Measurements from ENCODE around the gene MINDY4B. TPM values are rescaled to one million over a fixed set of nuclear protein-coding genes. Genes with fewer than 3 reads are reported as not detected.

MINDY4B gene
- polyA plus RNA-seq (2013, experiment 1 of 4): not detected
- polyA plus RNA-seq (2013, experiment 2 of 4): not detected
- not detected for polyA plus RNA-seq (2013, experiment 3 of 4)
- not detected for polyA plus RNA-seq (2013, experiment 4 of 4)

DNA sequence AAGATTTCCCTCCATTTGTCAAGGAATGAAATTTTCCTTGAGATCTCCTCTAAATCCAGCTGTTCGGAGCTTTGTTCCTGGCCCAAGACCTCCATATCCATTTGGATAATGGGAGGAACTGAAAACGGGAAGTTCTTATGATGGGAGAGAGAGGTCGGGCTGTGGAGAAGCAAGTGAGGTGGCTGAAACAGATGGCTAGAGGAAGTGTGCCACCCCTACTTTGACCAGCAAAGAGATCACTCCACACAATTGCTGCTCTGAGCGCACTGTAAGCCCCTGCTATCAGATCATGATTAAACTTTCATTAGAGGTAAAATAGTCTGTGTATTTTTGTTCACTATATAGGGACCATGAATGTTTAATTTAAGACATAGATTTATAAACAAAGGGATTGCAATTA is at the start of gene MINDY4B:
Gene MINDY4B, minus strand, starts transcription at position 101 of the 400 bp plus-strand sequence. Its CDS starts 0 bp downstream, at position 101.
- no peaks in the 10 kb centered on the region for H3K4me1 ChIP-seq (ENCODE audit: control insufficient read depth, insufficient read depth, low read length)
- no peak within 1 kb of the TSS for H3K27ac ChIP-seq (ENCODE audit: insufficient read depth, low read depth, low read length, poor library complexity, severe bottlenecking)
- H3K27me3 ChIP-seq (ENCODE audit: control insufficient read depth, insufficient read depth, low read length, poor library complexity, severe bottlenecking): no peaks in the 10 kb centered on the region
- no peak within 1 kb of the TSS for H3K4me3 ChIP-seq (ENCODE audit: insufficient read depth, low read depth, low read length)
- no peaks in the 10 kb centered on the region for H3K9me3 ChIP-seq (ENCODE audit: control insufficient read depth, low read length)
- WGBS, 2 experiments: 90 to 91% methylated on average over 4 of the region's 4 CpGs
- H3K36me3 ChIP-seq (ENCODE audit: control insufficient read depth, insufficient read depth, low read length): no peaks in the 10 kb centered on the region

- H3K4me3 ChIP-seq (ENCODE audit: insufficient read depth, low read depth, low read length): no peak overlapping the region
- H3K27me3 ChIP-seq (ENCODE audit: control insufficient read depth, insufficient read depth, low read length, poor library complexity, severe bottlenecking): no peaks in the 10 kb centered on the region
- no peaks in the 10 kb centered on the region for H3K9me3 ChIP-seq (ENCODE audit: control insufficient read depth, low read length)
- H3K36me3 ChIP-seq (ENCODE audit: control insufficient read depth, insufficient read depth, low read length): no peaks in the 10 kb centered on the region
- H3K4me1 ChIP-seq (ENCODE audit: control insufficient read depth, insufficient read depth, low read length): no peaks in the 10 kb centered on the region
- no peak overlapping the region for H3K27ac ChIP-seq (ENCODE audit: insufficient read depth, low read depth, low read length, poor library complexity, severe bottlenecking)
- WGBS, 2 experiments: 91 to 93% methylated on average over 13 of the region's 13 CpGs
Measured at GRCh38 chr3:150951923-150952322, 46.7 kb upstream of the MINDY4B start.

- 92 to 100% methylated on average over 1 to 3 of the region's 3 CpGs for WGBS, 2 experiments
- H3K27ac ChIP-seq (ENCODE audit: insufficient read depth, low read depth, low read length, poor library complexity, severe bottlenecking): no peak overlapping the region
- no peak overlapping the region for H3K4me3 ChIP-seq (ENCODE audit: insufficient read depth, low read depth, low read length)
- H3K9me3 ChIP-seq (ENCODE audit: control insufficient read depth, low read length): no peaks in the 10 kb centered on the region
- H3K4me1 ChIP-seq (ENCODE audit: control insufficient read depth, insufficient read depth, low read length): no peaks in the 10 kb centered on the region
- H3K27me3 ChIP-seq (ENCODE audit: control insufficient read depth, insufficient read depth, low read length, poor library complexity, severe bottlenecking): no peaks in the 10 kb centered on the region
- H3K36me3 ChIP-seq (ENCODE audit: control insufficient read depth, insufficient read depth, low read length): no peaks in the 10 kb centered on the region
Measured at GRCh38 chr3:150945226-150946032, 40.2 kb upstream of the MINDY4B start.

- no peaks in the 10 kb centered on the region for H3K36me3 ChIP-seq (ENCODE audit: control insufficient read depth, insufficient read depth, low read length)
- H3K4me1 ChIP-seq (ENCODE audit: control insufficient read depth, insufficient read depth, low read length): no peaks in the 10 kb centered on the region
- H3K27ac ChIP-seq (ENCODE audit: insufficient read depth, low read depth, low read length, poor library complexity, severe bottlenecking): no peak overlapping the region
- no peaks in the 10 kb centered on the region for H3K27me3 ChIP-seq (ENCODE audit: control insufficient read depth, insufficient read depth, low read length, poor library complexity, severe bottlenecking)
- WGBS, 2 experiments: 97 to 98% methylated on average over 3 of the region's 3 CpGs
- H3K4me3 ChIP-seq (ENCODE audit: insufficient read depth, low read depth, low read length): no peak overlapping the region
- H3K9me3 ChIP-seq (ENCODE audit: control insufficient read depth, low read length): no peaks in the 10 kb centered on the region
Measured at GRCh38 chr3:150942221-150942620, 37.0 kb upstream of the MINDY4B start.

DNA sequence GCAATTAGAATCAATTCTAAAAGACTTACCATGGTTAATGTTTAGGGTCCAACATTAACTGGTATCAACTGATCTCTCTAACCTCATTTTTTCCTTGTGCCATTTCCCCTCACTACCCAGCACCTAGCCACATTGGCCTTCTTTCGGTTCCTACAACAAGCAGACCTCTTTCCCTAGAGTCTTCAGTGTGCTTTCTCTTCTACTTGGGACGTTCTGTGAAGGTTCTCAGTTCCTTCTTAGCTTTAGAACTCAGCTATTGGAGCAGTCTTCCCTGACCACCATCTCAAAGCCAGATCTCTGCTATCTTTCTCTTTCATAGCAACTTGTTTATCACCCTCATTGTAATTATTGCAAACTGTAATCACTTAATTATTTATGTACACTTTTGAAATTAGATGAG is 31.5 kb upstream of the MINDY4B start:
- Histone ChIP-seq H3K4me1 (ENCODE audit: control insufficient read depth, insufficient read depth, low read length) (no peaks in the 10 kb centered on the region), H3K9me3 (ENCODE audit: control insufficient read depth, low read length) (no peaks in the 10 kb centered on the region), H3K27me3 (ENCODE audit: control insufficient read depth, insufficient read depth, low read length, poor library complexity, severe bottlenecking) (no peaks in the 10 kb centered on the region), H3K36me3 (ENCODE audit: control insufficient read depth, insufficient read depth, low read length) (no peaks in the 10 kb centered on the region), H3K27ac (ENCODE audit: insufficient read depth, low read depth, low read length, poor library complexity, severe bottlenecking) (no peak overlapping the region), H3K4me3 (ENCODE audit: insufficient read depth, low read depth, low read length) (no peak overlapping the region)
- 50 to 66% methylated on average over 2 of the region's 2 CpGs for WGBS, 2 experiments

GRCh38 chr3:150933473-150933995 is 28.3 kb upstream of the MINDY4B start:
- Histone ChIP-seq H3K36me3 (ENCODE audit: control insufficient read depth, insufficient read depth, low read length) (no peaks in the 10 kb centered on the region), H3K27ac (ENCODE audit: insufficient read depth, low read depth, low read length, poor library complexity, severe bottlenecking) (no peak overlapping the region), H3K4me3 (ENCODE audit: insufficient read depth, low read depth, low read length) (no peak overlapping the region), H3K4me1 (ENCODE audit: control insufficient read depth, insufficient read depth, low read length) (no peaks in the 10 kb centered on the region), H3K9me3 (ENCODE audit: control insufficient read depth, low read length) (no peaks in the 10 kb centered on the region), H3K27me3 (ENCODE audit: control insufficient read depth, insufficient read depth, low read length, poor library complexity, severe bottlenecking) (no peaks in the 10 kb centered on the region)
- 0% methylated on average over 1 of the region's 1 CpG for WGBS, 2 experiments

- no peaks in the 10 kb centered on the region for H3K27me3 ChIP-seq (ENCODE audit: control insufficient read depth, insufficient read depth, low read length, poor library complexity, severe bottlenecking)
Measured at GRCh38 chr3:150931745-150932144, 26.5 kb upstream of the MINDY4B start.

GRCh38 chr3:150930839-150931238 is 25.6 kb upstream of the MINDY4B start:
- 73 to 80% methylated on average over 3 of the region's 3 CpGs for WGBS, 2 experiments
- H3K4me1 ChIP-seq (ENCODE audit: control insufficient read depth, insufficient read depth, low read length): peaks cover 4% of the 10 kb centered on the region
- H3K27me3 ChIP-seq (ENCODE audit: control insufficient read depth, insufficient read depth, low read length, poor library complexity, severe bottlenecking): no peaks in the 10 kb centered on the region
- H3K4me3 ChIP-seq (ENCODE audit: insufficient read depth, low read depth, low read length): no peak overlapping the region
- H3K36me3 ChIP-seq (ENCODE audit: control insufficient read depth, insufficient read depth, low read length): no peaks in the 10 kb centered on the region
- no peak overlapping the region for H3K27ac ChIP-seq (ENCODE audit: insufficient read depth, low read depth, low read length, poor library complexity, severe bottlenecking)
- H3K9me3 ChIP-seq (ENCODE audit: control insufficient read depth, low read length): no peaks in the 10 kb centered on the region

More at GRCh38 chr3:150931745-150932144, 26.5 kb upstream of the MINDY4B start:
- H3K4me3 ChIP-seq (ENCODE audit: insufficient read depth, low read depth, low read length): no peak overlapping the region
- no peaks in the 10 kb centered on the region for H3K4me1 ChIP-seq (ENCODE audit: control insufficient read depth, insufficient read depth, low read length)
- 91 to 92% methylated on average over 1 of the region's 1 CpG for WGBS, 2 experiments
- no peak overlapping the region for H3K27ac ChIP-seq (ENCODE audit: insufficient read depth, low read depth, low read length, poor library complexity, severe bottlenecking)
- no peaks in the 10 kb centered on the region for H3K36me3 ChIP-seq (ENCODE audit: control insufficient read depth, insufficient read depth, low read length)
- no peaks in the 10 kb centered on the region for H3K9me3 ChIP-seq (ENCODE audit: control insufficient read depth, low read length)

- Histone ChIP-seq H3K36me3 (ENCODE audit: control insufficient read depth, insufficient read depth, low read length) (no peaks in the 10 kb centered on the region), H3K4me3 (ENCODE audit: insufficient read depth, low read depth, low read length) (no peak overlapping the region), H3K4me1 (ENCODE audit: control insufficient read depth, insufficient read depth, low read length) (peaks cover 7% of the 10 kb centered on the region), H3K27me3 (ENCODE audit: control insufficient read depth, insufficient read depth, low read length, poor library complexity, severe bottlenecking) (no peaks in the 10 kb centered on the region), H3K9me3 (ENCODE audit: control insufficient read depth, low read length) (no peaks in the 10 kb centered on the region), H3K27ac (ENCODE audit: insufficient read depth, low read depth, low read length, poor library complexity, severe bottlenecking) (no peak overlapping the region)
- 91 to 94% methylated on average over 1 of the region's 1 CpG for WGBS, 2 experiments
Measured at GRCh38 chr3:150928234-150928633, 23.0 kb upstream of the MINDY4B start.

GRCh38 chr3:150926328-150926727 is 21.1 kb upstream of the MINDY4B start:
- no peaks in the 10 kb centered on the region for H3K27me3 ChIP-seq (ENCODE audit: control insufficient read depth, insufficient read depth, low read length, poor library complexity, severe bottlenecking)
- no peaks in the 10 kb centered on the region for H3K36me3 ChIP-seq (ENCODE audit: control insufficient read depth, insufficient read depth, low read length)
- H3K27ac ChIP-seq (ENCODE audit: insufficient read depth, low read depth, low read length, poor library complexity, severe bottlenecking): no peak overlapping the region
- no peaks in the 10 kb centered on the region for H3K9me3 ChIP-seq (ENCODE audit: control insufficient read depth, low read length)
- H3K4me1 ChIP-seq (ENCODE audit: control insufficient read depth, insufficient read depth, low read length): peaks cover 7% of the 10 kb centered on the region
- no peak overlapping the region for H3K4me3 ChIP-seq (ENCODE audit: insufficient read depth, low read depth, low read length)
- 79 to 90% methylated on average over 7 of the region's 7 CpGs for WGBS, 2 experiments
